ENCODE results near the gene TNS3. TPM values are rescaled to one million over a fixed set of nuclear protein-coding genes. Genes with fewer than 3 reads are reported as not detected.

Gene TNS3
- total RNA-seq, 4 donors from 2014 or later: 70.9 to 112 (median 98.6) TPM

DNA sequence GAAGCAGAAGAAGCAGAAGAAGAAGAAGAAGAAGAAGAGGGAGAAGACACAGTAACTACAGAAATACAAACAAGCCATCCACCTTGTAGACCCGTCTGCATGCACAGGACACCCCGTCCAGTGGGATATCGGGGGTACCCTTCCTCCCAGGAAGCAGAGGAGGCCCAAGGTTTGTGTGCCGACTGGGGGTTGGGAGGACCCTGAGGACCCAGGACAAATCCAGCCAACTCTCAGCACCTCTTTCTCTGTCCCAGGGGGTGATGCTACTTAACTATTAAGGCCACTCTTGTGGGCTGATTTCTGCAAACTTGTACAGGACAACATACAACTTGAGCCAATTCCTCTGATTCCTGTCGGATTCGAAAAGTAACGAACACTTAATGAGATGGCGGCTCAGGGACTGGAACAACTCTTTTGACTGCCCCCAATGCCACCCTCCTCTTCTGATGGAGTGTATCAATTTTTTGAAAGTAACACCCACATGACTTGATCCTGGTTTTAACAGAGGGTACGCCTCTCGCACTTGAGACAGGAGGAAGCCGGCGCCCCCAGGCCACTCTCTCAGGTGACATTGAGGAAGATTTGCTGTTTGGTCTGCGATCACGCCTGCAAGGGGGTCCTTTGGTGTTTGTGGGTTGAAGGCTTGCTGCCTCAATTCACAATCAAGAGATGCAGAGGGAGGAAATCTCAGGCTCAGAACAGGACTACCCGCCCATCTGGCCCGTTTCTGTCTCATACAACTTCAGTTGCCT, 192.6 kb downstream of the TNS3 start:
- DNase-seq (ENCODE audit: low spot score) (no peak), ATAC-seq (ENCODE audit: low FRiP score) (no peak)
- TF ChIP-seq, protein P1, sequence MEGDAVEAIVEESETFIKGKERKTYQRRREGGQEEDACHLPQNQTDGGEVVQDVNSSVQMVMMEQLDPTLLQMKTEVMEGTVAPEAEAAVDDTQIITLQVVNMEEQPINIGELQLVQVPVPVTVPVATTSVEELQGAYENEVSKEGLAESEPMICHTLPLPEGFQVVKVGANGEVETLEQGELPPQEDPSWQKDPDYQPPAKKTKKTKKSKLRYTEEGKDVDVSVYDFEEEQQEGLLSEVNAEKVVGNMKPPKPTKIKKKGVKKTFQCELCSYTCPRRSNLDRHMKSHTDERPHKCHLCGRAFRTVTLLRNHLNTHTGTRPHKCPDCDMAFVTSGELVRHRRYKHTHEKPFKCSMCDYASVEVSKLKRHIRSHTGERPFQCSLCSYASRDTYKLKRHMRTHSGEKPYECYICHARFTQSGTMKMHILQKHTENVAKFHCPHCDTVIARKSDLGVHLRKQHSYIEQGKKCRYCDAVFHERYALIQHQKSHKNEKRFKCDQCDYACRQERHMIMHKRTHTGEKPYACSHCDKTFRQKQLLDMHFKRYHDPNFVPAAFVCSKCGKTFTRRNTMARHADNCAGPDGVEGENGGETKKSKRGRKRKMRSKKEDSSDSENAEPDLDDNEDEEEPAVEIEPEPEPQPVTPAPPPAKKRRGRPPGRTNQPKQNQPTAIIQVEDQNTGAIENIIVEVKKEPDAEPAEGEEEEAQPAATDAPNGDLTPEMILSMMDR (IDR thresholded peaks at IDR 0.05): no peak

DNA sequence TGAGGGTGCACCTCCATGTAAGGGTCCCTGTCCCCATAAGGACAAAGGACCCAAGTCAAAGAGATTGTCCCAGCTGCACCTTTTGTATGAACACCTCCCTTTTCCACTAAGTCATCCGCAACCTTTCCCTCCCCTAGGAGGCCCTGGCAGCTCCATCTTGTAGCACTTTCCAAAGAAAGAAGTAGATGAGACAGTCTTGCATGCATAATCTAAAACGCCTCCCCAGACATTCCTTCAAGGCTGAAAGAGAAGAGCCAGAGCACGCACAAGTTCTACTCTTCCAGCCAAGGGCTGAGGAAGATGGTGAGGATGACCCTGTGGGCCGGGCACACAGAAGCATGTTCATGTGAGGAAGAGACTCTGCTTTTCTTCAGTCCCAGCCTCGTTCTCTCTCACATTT, 194.4 kb downstream of the TNS3 start:
- ATAC-seq (ENCODE audit: low FRiP score): no peak
- TF ChIP-seq, protein P1 (IDR thresholded peaks at IDR 0.05): no peak
- no peak for DNase-seq (ENCODE audit: low spot score)

DNA sequence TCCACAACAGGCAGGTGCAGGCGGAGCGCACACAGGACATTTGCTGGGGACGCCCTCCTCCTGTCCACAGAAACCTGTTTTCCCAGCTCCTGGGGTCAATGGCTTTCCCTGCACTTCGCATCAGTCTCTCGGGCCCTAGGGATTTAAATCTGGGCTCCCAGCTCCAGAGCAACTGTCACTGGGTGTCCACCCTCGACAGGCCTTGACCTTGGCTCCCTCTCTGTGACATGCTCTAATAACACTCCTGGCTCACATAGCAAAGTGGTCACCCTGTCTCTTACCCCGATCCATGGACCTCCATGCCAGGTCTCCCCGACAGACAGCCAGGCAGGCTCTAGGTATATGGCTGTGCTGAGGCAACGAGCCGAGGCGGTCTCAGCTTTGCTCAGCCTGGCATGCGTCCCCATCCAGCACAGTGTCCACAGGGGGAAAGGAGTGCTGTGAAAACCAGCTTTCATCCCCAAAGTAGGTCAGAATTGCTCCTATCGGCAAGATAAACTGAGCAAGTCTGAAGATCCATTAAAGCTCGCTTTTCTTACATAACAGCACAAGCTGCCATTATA, 195.6 kb downstream of the TNS3 start:
- DNase-seq (ENCODE audit: low spot score) (no peak), ATAC-seq (ENCODE audit: low FRiP score) (no peak)
- TF ChIP-seq, protein P1 (IDR thresholded peaks at IDR 0.05): no peak

DNA sequence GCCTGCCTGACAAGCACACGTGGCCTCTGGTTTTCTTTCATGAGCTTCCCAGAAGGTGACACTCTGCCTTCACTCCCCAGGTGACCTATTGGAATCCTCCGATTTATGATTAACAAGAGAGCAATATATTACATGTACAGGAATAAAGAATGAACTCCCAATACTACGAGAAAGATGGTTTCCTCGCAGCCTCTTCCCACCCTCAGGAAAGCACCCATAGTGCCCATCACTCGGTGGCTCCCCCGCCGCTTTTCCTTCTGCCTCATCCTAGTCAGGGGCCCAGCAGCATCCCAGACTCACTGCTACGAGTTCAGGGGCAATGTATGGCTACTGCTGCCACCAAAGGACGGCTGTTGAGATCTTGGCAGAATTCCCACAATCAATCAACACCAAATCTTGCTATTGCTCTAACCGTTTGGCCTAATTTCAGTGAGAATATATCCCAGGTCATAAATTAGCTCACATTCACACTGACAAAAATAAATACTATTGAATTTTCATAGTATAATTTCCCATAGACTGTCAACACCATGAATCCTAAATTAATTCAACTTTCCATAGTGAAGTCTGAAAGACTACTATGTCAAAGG, 196.3 kb downstream of the TNS3 start:
- TF ChIP-seq, protein P1 (IDR thresholded peaks at IDR 0.05): no peak
- DNase-seq (ENCODE audit: low spot score) (no peak), ATAC-seq (ENCODE audit: low FRiP score) (no peak)

DNA sequence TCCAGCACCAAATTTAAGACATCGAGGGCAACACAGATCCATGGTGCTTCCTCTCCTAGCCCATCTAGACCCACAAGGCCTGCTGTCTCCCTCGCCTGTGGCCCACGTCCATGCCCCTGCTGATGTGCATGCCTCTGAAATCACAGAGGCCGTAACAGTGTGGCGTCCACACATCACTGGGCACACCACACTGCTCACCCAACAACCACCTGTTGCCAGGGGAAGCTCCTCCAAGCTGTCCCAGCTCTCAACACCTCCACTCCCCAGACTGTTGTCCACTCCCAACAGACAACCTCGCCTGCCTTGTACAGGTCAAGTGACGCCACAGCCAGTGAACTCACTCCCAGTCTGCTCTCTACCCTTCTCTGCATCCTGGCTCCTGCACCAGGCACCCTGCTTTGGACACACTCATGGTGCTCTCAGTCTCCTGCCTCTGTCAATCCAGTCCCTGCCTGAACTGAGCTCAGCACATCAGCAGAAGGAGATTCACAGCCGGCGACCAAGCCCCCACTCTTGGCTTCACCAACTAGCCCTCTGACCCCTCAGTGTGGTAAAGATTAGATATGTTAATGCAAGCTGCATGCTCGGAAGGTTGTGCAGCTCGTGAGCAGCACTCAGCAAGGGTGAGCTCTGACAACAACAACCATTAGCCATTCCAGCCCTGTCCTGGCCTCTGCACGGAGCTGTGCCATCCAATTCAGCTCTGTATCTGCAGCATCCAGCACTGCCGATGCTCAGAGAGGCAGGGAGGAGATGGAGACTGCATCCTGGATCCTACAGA, 197.0 kb downstream of the TNS3 start:
- TF ChIP-seq, protein P1 (IDR thresholded peaks at IDR 0.05): no peak
- DNase-seq (ENCODE audit: low spot score): no peak

DNA sequence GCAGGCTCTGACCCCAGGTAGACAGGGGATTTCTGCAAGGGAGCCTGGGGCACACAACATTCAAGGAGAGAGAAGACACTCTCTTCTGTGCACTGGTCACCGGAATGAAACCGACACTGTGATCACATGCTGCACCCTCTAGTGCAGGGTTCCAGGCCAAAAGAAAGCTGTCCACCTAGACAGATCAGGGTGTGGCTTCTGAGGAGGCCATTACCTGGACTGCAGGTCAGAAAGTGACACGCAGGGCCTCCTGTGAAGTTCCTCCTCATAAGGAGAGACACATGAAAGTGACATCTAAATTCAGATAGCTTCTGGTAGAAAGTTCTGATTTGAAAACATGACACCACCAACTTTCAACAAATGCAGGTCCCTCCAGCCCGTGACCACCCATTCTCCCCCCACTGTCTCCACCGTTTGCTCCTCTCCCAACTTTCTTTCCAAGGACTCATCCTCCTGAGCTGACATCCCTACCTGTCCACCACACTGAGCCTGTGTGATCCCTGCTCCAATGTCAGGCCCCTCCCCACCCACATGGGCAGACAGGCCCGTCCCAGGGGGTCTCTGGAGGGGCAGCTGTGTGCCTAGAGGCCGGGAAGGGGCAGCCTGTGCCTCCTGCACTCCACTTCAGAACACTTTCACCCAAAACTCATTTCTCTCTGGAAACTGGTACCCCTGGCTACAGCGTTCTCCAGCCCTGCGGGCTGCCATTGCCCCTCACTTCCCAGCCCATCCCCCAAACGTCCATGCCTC, 198.0 kb downstream of the TNS3 start:
- DNase-seq (ENCODE audit: low spot score): no peak
- TF ChIP-seq, protein P1 (IDR thresholded peaks at IDR 0.05): no peak

More for the DNA sequence above, 197.0 kb downstream of the TNS3 start:
- ATAC-seq (ENCODE audit: low FRiP score): peak; percentile 8

More for the DNA sequence above, 198.0 kb downstream of the TNS3 start:
- ATAC-seq (ENCODE audit: low FRiP score): no peak

Measured in omental fat pad (tissue), 4 donors.